GM21737 (cell line): ENCODE results near the gene DYRK1B.
A peak's percentile ranks its signal among the peaks of the same experiment; 100 is the strongest.
"Not testable (repeated sequence)": the region's sequence is repeated elsewhere in the genome, so short reads cannot be mapped to it uniquely, and the experiment has no call there.

Source experiments
- ATAC-seq: cut with Tn5 transposase; IDR thresholded peaks from one replicate; pipeline ENCODE4 v1.9.1; 2021; ENCODE audit warnings: mild to moderate bottlenecking, moderate library complexity; ENCODE audit not compliant: unreplicated experiment

Gene DYRK1B

GRCh38 chr19:39833464-39834286 is at the start of gene DYRK1B:
Gene DYRK1B, minus strand, starts transcription at chr19:39834162. Its CDS starts 2,295 bp downstream, at chr19:39831867.
- peak; percentile 72 for ATAC-seq

GRCh38 chr19:39882645-39883044 is 48.7 kb upstream of the DYRK1B start:
- ATAC-seq: not testable (repeated sequence)

- ATAC-seq: not testable (repeated sequence)
Observed at GRCh38 chr19:39881495-39882110, 47.6 kb upstream of the DYRK1B start.

GRCh38 chr19:39880241-39880640 is 46.3 kb upstream of the DYRK1B start:
- ATAC-seq: not testable (repeated sequence)

- ATAC-seq: not testable (repeated sequence)
Observed at GRCh38 chr19:39879796-39880195, 45.8 kb upstream of the DYRK1B start.

- not testable (repeated sequence) for ATAC-seq
Observed at GRCh38 chr19:39878866-39879265, 44.9 kb upstream of the DYRK1B start.

- ATAC-seq: no peak
Observed at GRCh38 chr19:39878398-39878797, 44.4 kb upstream of the DYRK1B start.

- ATAC-seq: not testable (repeated sequence)
Observed at GRCh38 chr19:39877982-39878381, 44.0 kb upstream of the DYRK1B start.

- not testable (repeated sequence) for ATAC-seq
Observed at GRCh38 chr19:39877488-39877887, 43.5 kb upstream of the DYRK1B start.

- not testable (repeated sequence) for ATAC-seq
Observed at GRCh38 chr19:39876486-39876885, 42.5 kb upstream of the DYRK1B start.

GRCh38 chr19:39875401-39875864 is 41.5 kb upstream of the DYRK1B start:
- ATAC-seq: not testable (repeated sequence)

- ATAC-seq: no peak
Observed at GRCh38 chr19:39874404-39874803, 40.4 kb upstream of the DYRK1B start.

- ATAC-seq: no peak
Observed at GRCh38 chr19:39873385-39873784, 39.4 kb upstream of the DYRK1B start.

- no peak for ATAC-seq
Observed at GRCh38 chr19:39871886-39872866, 38.2 kb upstream of the DYRK1B start.

GRCh38 chr19:39871362-39871761 is 37.4 kb upstream of the DYRK1B start:
- ATAC-seq: no peak

GRCh38 chr19:39870171-39870971 is 36.4 kb upstream of the DYRK1B start:
- no peak for ATAC-seq

- ATAC-seq: no peak
Observed at GRCh38 chr19:39867952-39868351, 34.0 kb upstream of the DYRK1B start.

GRCh38 chr19:39867133-39867532 is 33.2 kb upstream of the DYRK1B start:
- no peak for ATAC-seq

GRCh38 chr19:39865953-39866352 is 32.0 kb upstream of the DYRK1B start:
- no peak for ATAC-seq

GRCh38 chr19:39865186-39865585 is 31.2 kb upstream of the DYRK1B start:
- ATAC-seq: no peak
